ENCODE measurements around the gene AKR1D1. TPM values are rescaled to one million over a fixed set of nuclear protein-coding genes. Genes with fewer than 3 reads are reported as not detected.
"Not testable (repeated sequence)": the region's sequence is repeated elsewhere in the genome, so short reads cannot be mapped to it uniquely, and the experiment has no call there.

AKR1D1 gene
- total RNA-seq, 3 donors from 2014 or later = not detected

- DNase-seq (no peak), ATAC-seq (no peak)
- intact Hi-C loops (cut with DNase I, micrococcal nuclease) = no loop called here
- TF ChIP-seq CTCF (IDR thresholded peaks at IDR 0.05) = no peak
- H3K4me3 ChIP-seq = no peak overlapping the region
- no peaks in the 10 kb centered on the region for H3K4me1 ChIP-seq (ENCODE audit: low read depth)
- peaks cover 7% of the 10 kb centered on the region for H3K9me3 ChIP-seq
- no peaks in the 10 kb centered on the region for H3K36me3 ChIP-seq (ENCODE audit: low read depth)
These were observed 2.1 kb upstream of the AKR1D1 start for GRCh38 chr7:138074121-138074520.

DNA sequence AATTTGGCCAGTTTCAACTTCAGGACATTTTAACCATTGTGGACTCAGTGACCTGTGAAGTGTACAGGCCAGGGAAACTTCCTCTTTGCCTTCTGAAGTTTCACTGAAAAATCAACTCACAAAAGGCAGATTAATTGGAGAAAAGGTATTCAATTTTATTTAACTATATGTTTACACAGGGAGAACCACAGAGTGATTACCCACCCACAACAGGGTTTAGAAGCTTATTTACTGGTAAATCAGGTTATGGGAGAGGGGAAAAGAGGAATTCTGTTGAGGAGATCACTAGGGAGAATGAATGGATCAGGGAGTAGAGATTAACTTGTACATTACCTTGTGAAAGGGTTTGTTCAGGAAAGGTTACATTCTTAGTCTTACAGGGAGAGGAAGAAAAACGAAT is 1.7 kb upstream of the AKR1D1 start:
- peaks cover 7% of the 10 kb centered on the region for H3K9me3 ChIP-seq
- DNase-seq = no peak
- H3K36me3 ChIP-seq (ENCODE audit: low read depth) = no peaks in the 10 kb centered on the region
- TF ChIP-seq CTCF (IDR thresholded peaks at IDR 0.05) = no peak
- H3K4me3 ChIP-seq = no peak overlapping the region
- intact Hi-C loops (cut with DNase I, micrococcal nuclease) = no loop called here
- ATAC-seq = no peak
- no peaks in the 10 kb centered on the region for H3K4me1 ChIP-seq (ENCODE audit: low read depth)

- no peak overlapping the region for H3K4me3 ChIP-seq
- ATAC-seq (no peak), DNase-seq (no peak)
- H3K36me3 ChIP-seq (ENCODE audit: low read depth) = no peaks in the 10 kb centered on the region
- H3K4me1 ChIP-seq (ENCODE audit: low read depth) = no peaks in the 10 kb centered on the region
- H3K9me3 ChIP-seq = peaks cover 7% of the 10 kb centered on the region
- intact Hi-C loops (cut with DNase I, micrococcal nuclease) = no loop called here
- TF ChIP-seq CTCF (IDR thresholded peaks at IDR 0.05) = no peak
These were observed 909 bp upstream of the AKR1D1 start for GRCh38 chr7:138075350-138075749.

DNA sequence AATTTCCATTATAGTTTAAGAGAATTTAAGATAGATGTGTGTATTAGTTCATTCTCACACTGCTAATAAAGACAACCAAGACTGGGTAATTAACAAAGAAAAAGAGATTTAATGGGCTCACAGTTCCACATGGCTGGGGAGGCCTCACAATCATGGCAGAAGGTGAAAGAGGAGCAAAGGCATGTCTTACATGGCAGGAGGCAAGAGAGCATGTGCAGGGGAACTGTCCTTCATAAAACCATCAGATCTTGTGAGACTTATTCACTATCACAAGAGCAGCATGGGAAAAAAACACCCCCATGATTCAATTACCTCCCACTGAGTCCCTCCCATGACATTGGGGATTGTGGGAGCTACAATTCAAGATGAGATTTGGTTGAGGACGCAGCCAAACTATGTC is 473 bp upstream of the AKR1D1 start:
- H3K4me3 ChIP-seq; H3K4me1 ChIP-seq (ENCODE audit: low read depth); H3K36me3 ChIP-seq (ENCODE audit: low read depth); DNase-seq; ATAC-seq; intact Hi-C loops (cut with DNase I, micrococcal nuclease); H3K9me3 ChIP-seq: not testable (repeated sequence)

GRCh38 chr7:138077809-138078208 is 1.6 kb downstream of the AKR1D1 start:
- TF ChIP-seq CTCF (IDR thresholded peaks at IDR 0.05) = no peak
- intact Hi-C loops (cut with DNase I, micrococcal nuclease) = no loop called here
- DNase-seq (no peak), ATAC-seq (no peak)
- Histone ChIP-seq H3K36me3 (ENCODE audit: low read depth) (no peaks in the 10 kb centered on the region), H3K4me3 (no peak overlapping the region), H3K9me3 (peaks cover 7% of the 10 kb centered on the region), H3K4me1 (ENCODE audit: low read depth) (no peaks in the 10 kb centered on the region)

- Histone ChIP-seq H3K4me1 (ENCODE audit: low read depth) (no peaks in the 10 kb centered on the region), H3K4me3 (no peak overlapping the region), H3K9me3 (peaks cover 4% of the 10 kb centered on the region), H3K36me3 (ENCODE audit: low read depth) (no peaks in the 10 kb centered on the region)
- ATAC-seq (no peak), DNase-seq (no peak)
- no peak for TF ChIP-seq CTCF (IDR thresholded peaks at IDR 0.05)
- intact Hi-C loops (cut with DNase I, micrococcal nuclease) = no loop called here
These were observed 2.9 kb downstream of the AKR1D1 start for GRCh38 chr7:138079137-138079536.

Measured in mucosa of descending colon (tissue), 3 donors.